ENCODE results near the gene NRIP1. TPM values are rescaled to one million over a fixed set of nuclear protein-coding genes. Genes with fewer than 3 reads are reported as not detected.

NRIP1 gene
- polyA plus RNA-seq, 1 donor (not counting 4 experiments of a cell fraction or from before 2014, with no cell fraction given) = 25.5 TPM

DNA sequence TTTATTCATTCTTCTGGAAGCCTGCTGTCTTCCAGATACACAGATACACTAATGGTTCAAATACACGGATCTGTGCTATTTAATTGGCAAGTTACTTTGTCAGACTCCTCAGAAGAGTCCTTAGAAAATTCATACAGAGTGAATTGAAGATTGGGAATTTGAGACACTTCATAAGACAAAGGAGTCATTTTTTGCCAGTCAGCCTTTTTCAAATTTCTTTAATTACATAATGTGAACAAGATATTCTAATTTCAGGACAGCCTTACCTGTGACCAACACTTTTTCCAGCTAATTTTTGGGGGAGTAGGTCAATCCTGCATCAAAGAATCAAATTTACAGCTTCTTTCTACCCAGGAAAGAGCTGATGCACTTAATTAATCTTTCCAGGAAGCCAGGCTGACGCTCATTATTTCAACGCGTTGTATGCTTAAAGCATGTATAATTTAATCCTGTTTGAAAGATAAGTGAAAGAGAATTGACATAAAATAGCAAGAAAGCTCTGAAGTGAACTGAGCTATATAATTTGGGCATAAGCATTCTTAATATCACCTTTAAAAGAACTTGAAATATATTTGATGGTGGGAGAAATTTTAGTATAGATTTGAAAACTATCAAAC is 12.8 kb upstream of the NRIP1 start:
- Histone ChIP-seq H3K27ac (ENCODE audit: control insufficient read depth, insufficient read depth, low read length) (no peak overlapping the region), H2AFZ (ENCODE audit: control insufficient read depth, low read length) (no peak overlapping the region), H3K9ac (ENCODE audit: control insufficient read depth, extremely low read depth, insufficient read depth, low read length) (no peak overlapping the region), H3K9me3 (ENCODE audit: control insufficient read depth, low read depth, low read length) (no peaks in the 10 kb centered on the region), H3K79me2 (ENCODE audit: control insufficient read depth, insufficient read depth, low read length) (no peaks in the 10 kb centered on the region), H3K4me3 (ENCODE audit: control insufficient read depth in 2 of 3, extremely low read depth in 1 of 3, insufficient read depth in 2 of 3, low read depth in 1 of 3, low read length in 3 of 3) (no peak overlapping the region), H3K4me1 (ENCODE audit: control insufficient read depth, extremely low read depth, insufficient read depth, low read length) (no peaks in the 10 kb centered on the region), H3K36me3 (ENCODE audit: control insufficient read depth in 2 of 2, extremely low read depth in 1 of 2, insufficient read depth in 2 of 2, low read length in 2 of 2) (no peaks in the 10 kb centered on the region), H3K4me2 (ENCODE audit: control insufficient read depth, extremely low read depth, insufficient read depth, low read depth, low read length) (no peak overlapping the region), H3K9me1 (ENCODE audit: control insufficient read depth, extremely low read depth, insufficient read depth, low read length) (no peaks in the 10 kb centered on the region), H3K27me3 (ENCODE audit: control insufficient read depth, extremely low read depth, insufficient read depth, low read length) (no peaks in the 10 kb centered on the region), H4K20me1 (ENCODE audit: control insufficient read depth, extremely low read depth, insufficient read depth, low read length) (no peaks in the 10 kb centered on the region)
- dilution Hi-C loops (cut with MboI; ENCODE audit: extremely low pct_ligation_motif_present, low sequenced_read_pairs) = no loop called here
- no peak for DNase-seq (ENCODE audit: low read depth, low spot score)
- TF ChIP-seq CTCF (optimal IDR thresholded peaks at IDR 0.05 in 1 of 3, IDR thresholded peaks at IDR 0.05 in 1 of 3, conservative IDR thresholded peaks at IDR 0.05 in 1 of 3; ENCODE audit: extremely low read depth in 1 of 3, insufficient read depth in 2 of 3, low read length in 3 of 3) = no peak
- no peak for TF ChIP-seq EZH2 (IDR thresholded peaks at IDR 0.05; ENCODE audit: low read length)
- FAIRE-seq = no peak

DNA sequence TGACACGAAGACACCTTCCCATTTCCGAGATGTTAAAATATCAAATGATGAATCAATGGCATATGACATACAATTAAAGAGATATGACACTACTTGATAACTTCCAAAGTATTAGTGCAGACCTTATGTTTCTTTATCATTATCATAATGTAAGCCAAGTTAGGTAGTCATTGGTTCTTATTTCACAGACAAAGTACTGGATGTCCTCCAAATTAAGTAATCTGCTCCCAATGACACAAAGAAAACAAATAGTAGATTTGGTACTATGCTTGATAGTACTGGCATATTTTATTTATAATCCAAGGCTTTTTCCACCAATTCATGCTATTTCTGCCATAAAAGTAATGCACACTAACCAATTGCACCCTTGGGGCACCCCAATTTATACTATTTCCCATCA is 11.9 kb upstream of the NRIP1 start:
- no peak for TF ChIP-seq EZH2 (IDR thresholded peaks at IDR 0.05; ENCODE audit: low read length)
- no peak for TF ChIP-seq CTCF (optimal IDR thresholded peaks at IDR 0.05 in 1 of 3, IDR thresholded peaks at IDR 0.05 in 1 of 3, conservative IDR thresholded peaks at IDR 0.05 in 1 of 3; ENCODE audit: extremely low read depth in 1 of 3, insufficient read depth in 2 of 3, low read length in 3 of 3)
- Histone ChIP-seq H3K9me3 (ENCODE audit: control insufficient read depth, low read depth, low read length) (no peaks in the 10 kb centered on the region), H3K27me3 (ENCODE audit: control insufficient read depth, extremely low read depth, insufficient read depth, low read length) (no peaks in the 10 kb centered on the region), H3K79me2 (ENCODE audit: control insufficient read depth, insufficient read depth, low read length) (no peaks in the 10 kb centered on the region), H3K9ac (ENCODE audit: control insufficient read depth, extremely low read depth, insufficient read depth, low read length) (no peak overlapping the region), H2AFZ (ENCODE audit: control insufficient read depth, low read length) (no peak overlapping the region), H3K9me1 (ENCODE audit: control insufficient read depth, extremely low read depth, insufficient read depth, low read length) (no peaks in the 10 kb centered on the region), H3K36me3 (ENCODE audit: control insufficient read depth in 2 of 2, extremely low read depth in 1 of 2, insufficient read depth in 2 of 2, low read length in 2 of 2) (no peaks in the 10 kb centered on the region), H3K27ac (ENCODE audit: control insufficient read depth, insufficient read depth, low read length) (no peak overlapping the region), H3K4me2 (ENCODE audit: control insufficient read depth, extremely low read depth, insufficient read depth, low read depth, low read length) (no peak overlapping the region), H4K20me1 (ENCODE audit: control insufficient read depth, extremely low read depth, insufficient read depth, low read length) (no peaks in the 10 kb centered on the region), H3K4me3 (ENCODE audit: control insufficient read depth in 2 of 3, extremely low read depth in 1 of 3, insufficient read depth in 2 of 3, low read depth in 1 of 3, low read length in 3 of 3) (no peak overlapping the region), H3K4me1 (ENCODE audit: control insufficient read depth, extremely low read depth, insufficient read depth, low read length) (no peaks in the 10 kb centered on the region)
- FAIRE-seq (no peak), DNase-seq (ENCODE audit: low read depth, low spot score) (no peak)
- dilution Hi-C loops (cut with MboI; ENCODE audit: extremely low pct_ligation_motif_present, low sequenced_read_pairs) = no loop called here
